Activated T-cell treated with anti-CD3 and anti-CD28 coated beads, Interleukin-2, amount 50 U/mL, for 24 hours (primary cell): Measurements from ENCODE around the gene KCNH1.

Experiments
- DNase-seq: peaks from one replicate; pipeline ENCODE4 v3.0.0-alpha.2; 2020
- H3K27ac Mint-ChIP-seq: 2 replicates; pipeline ENCODE4 v1.8.0; 2020; ENCODE audit warnings: mild to moderate bottlenecking, mixed read lengths
- H3K27me3 Mint-ChIP-seq: 2 replicates; pipeline ENCODE4 v1.8.0; 2020; ENCODE audit warnings: mixed read lengths
- H3K36me3 Mint-ChIP-seq: 2 replicates; pipeline ENCODE4 v1.8.0; 2020; ENCODE audit warnings: low read depth, mixed read lengths
- H3K4me1 Mint-ChIP-seq: 2 replicates; pipeline ENCODE4 v1.8.0; 2020; ENCODE audit warnings: low read depth, mixed read lengths
- H3K4me3 Mint-ChIP-seq: 2 replicates; pipeline ENCODE4 v1.8.0; 2020; ENCODE audit warnings: mild to moderate bottlenecking, moderate library complexity, mixed read lengths
- H3K9me3 Mint-ChIP-seq: 2 replicates; pipeline ENCODE4 v1.8.0; 2020; ENCODE audit warnings: mixed read lengths

The KCNH1 gene

DNA sequence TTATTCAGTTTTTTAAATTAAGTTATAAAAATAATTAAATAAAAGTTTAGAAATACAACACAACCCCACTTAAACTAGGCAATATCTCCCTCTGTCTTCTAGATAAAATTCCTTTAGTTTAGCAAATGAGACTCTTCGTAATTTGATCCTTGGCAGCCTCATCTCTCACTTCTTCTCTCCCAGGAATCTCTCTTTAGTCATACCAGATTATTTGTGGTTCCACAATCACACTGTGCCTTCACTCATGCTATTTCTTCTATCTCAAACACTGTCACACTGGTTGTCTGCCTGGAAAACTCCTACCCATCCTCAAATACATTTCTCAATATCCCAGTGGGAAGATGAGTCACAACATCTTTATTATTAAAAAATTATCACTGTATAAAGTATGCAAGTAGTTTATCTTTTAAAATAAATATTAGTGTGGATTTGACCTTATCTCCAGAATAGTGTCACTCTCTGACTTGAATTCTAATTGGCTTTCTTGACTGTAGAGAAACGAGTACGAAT is 195.5 kb downstream of the KCNH1 start:
- Mint-ChIP-seq H3K4me3 (no peak overlapping the region), H3K9me3 (no peaks in the 10 kb centered on the region), H3K27me3 (no peaks in the 10 kb centered on the region), H3K27ac (no peak overlapping the region), H3K36me3 (no peaks in the 10 kb centered on the region), H3K4me1 (no peaks in the 10 kb centered on the region)
- DNase-seq: no peak

DNA sequence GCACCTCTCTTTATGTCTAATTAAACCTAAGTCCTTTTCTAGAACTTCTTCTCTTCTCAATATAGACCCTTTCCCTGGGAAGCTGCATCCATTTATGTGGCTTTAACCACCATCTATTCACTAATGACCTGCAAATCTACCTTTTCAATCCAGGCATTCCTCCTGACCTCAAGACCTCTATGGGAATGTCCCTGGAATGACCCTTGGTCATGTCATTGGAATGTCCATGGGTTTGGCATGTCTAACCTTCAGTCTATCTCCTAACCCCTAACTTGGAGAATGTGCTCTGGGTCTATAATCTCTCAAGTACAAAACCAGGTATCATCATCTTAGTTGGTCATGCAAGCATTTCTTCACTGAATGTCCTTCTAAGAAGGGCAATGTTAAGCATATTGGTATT is 196.1 kb downstream of the KCNH1 start:
- H3K4me3 Mint-ChIP-seq: no peak overlapping the region
- DNase-seq: no peak
- no peaks in the 10 kb centered on the region for H3K36me3 Mint-ChIP-seq
- H3K4me1 Mint-ChIP-seq: no peaks in the 10 kb centered on the region
- no peak overlapping the region for H3K27ac Mint-ChIP-seq
- no peaks in the 10 kb centered on the region for H3K27me3 Mint-ChIP-seq
- H3K9me3 Mint-ChIP-seq: no peaks in the 10 kb centered on the region

DNA sequence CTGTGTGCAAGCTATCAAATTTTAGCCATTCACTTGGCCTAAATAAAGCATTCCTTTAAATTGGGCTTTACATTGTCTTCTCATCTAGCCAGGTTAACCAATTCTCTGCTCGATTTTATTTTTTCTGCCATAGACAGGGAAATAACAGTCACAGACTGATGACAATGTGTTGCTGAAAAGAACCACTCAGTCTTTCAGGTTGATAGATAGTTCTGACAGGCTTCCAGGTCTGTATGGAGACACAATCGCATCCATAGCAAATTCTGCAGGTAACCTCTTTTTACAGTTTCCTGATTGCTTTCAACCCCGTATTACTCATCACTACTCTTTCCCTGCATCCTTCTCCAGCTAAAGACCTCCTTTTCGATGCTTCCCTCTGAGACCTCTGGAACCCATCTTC is 198.0 kb downstream of the KCNH1 start:
- Mint-ChIP-seq H3K4me1 (no peaks in the 10 kb centered on the region), H3K27me3 (no peaks in the 10 kb centered on the region), H3K27ac (no peak overlapping the region), H3K4me3 (no peak overlapping the region), H3K9me3 (no peaks in the 10 kb centered on the region), H3K36me3 (no peaks in the 10 kb centered on the region)
- no peak for DNase-seq

DNA sequence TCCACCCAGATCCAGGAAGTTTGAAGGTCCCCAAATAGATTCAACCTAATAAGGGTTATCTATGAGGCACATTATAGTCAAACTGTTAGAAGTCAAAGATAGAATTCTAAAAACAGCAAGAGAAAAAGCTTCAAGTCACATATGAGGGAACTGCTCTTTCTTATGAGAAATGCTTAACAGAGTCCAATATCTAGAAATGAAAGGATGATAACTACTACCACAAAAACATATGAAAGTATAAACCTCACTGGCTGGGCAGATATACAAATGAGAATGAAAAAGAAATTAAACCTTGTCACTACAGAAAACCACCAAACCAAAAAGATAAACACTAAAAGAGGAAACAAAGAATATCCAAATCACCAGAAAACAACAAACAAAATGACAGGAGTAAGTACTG is 201.8 kb downstream of the KCNH1 start:
- no peaks in the 10 kb centered on the region for H3K4me1 Mint-ChIP-seq

DNA sequence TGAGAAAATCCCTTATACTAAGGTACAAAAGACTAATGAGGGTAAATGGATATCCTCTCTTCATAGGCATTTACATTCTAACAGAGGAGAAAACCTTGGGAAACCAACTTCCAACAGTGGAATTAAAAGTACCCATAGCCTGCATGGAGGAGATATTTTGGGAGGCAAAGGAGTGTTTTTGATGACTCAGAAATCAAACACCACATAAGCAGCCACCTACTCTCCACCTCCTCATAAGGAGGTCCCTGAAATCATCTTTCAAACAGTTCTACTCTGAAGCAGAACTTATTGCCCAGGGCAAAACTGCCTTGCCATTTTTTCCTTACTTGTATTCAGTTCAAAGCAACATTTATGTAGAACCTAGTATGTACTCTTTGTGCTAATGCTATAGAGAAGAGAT is 211.3 kb downstream of the KCNH1 start:
- H3K36me3 Mint-ChIP-seq: no peaks in the 10 kb centered on the region
- peaks cover 26% of the 10 kb centered on the region for H3K27me3 Mint-ChIP-seq
- no peak for DNase-seq
- H3K9me3 Mint-ChIP-seq: peaks cover 2% of the 10 kb centered on the region
- no peak overlapping the region for H3K27ac Mint-ChIP-seq
- no peaks in the 10 kb centered on the region for H3K4me1 Mint-ChIP-seq
- H3K4me3 Mint-ChIP-seq: no peak overlapping the region

More for the DNA sequence above, 201.8 kb downstream of the KCNH1 start:
- no peak overlapping the region for H3K4me3 Mint-ChIP-seq
- peaks cover 3% of the 10 kb centered on the region for H3K9me3 Mint-ChIP-seq
- no peaks in the 10 kb centered on the region for H3K36me3 Mint-ChIP-seq
- no peak overlapping the region for H3K27ac Mint-ChIP-seq
- peaks cover 6% of the 10 kb centered on the region for H3K27me3 Mint-ChIP-seq
- DNase-seq: no peak

DNA sequence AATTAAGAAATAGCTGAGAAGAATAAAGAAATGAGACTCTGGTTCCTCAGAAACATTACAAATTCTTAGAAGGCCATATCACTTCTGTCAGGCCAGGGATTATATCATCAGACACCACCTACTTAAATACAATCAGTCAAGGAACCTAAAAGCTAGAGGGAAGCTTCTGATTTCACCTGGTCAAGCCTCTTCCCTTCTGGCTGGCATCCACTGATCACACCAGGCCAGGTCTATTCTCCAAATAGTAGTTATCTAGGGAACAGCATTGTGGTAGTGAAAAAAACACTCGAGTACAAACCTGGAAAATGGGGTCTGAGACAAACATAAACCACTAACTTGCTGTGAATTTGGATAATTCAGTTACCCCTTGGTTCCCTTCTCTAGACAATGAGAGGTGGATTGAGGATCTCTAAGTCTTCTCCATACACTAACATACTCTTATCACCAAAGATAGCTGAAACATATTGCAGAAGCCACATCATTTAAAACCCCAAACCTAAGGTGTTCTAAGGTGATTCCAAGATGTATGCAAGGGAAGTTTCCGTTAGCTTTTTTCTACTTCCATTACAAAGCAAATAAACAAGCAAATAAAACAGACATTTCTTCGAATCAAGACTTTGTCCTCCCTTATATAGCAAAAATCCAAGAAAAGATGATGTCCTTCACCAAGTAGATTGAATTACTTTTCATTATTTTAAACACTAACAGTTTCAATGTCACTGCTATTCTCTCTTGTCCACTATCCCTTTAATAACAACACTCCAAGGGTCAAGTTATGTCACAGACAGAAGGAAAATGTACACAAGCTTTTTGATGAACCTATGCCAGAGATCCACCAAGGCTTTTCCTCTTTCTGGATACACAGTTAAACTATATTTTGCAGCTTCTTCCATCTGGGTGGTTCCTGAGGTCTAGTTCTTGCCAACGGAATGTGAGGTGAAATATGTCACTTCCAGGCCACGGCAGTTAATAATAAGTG is 212.9 kb downstream of the KCNH1 start:
- no peaks in the 10 kb centered on the region for H3K4me1 Mint-ChIP-seq
- no peak overlapping the region for H3K4me3 Mint-ChIP-seq
- H3K27me3 Mint-ChIP-seq: peaks cover 12% of the 10 kb centered on the region
- no peak overlapping the region for H3K27ac Mint-ChIP-seq
- DNase-seq: no peak
- no peaks in the 10 kb centered on the region for H3K36me3 Mint-ChIP-seq
- no peaks in the 10 kb centered on the region for H3K9me3 Mint-ChIP-seq

DNA sequence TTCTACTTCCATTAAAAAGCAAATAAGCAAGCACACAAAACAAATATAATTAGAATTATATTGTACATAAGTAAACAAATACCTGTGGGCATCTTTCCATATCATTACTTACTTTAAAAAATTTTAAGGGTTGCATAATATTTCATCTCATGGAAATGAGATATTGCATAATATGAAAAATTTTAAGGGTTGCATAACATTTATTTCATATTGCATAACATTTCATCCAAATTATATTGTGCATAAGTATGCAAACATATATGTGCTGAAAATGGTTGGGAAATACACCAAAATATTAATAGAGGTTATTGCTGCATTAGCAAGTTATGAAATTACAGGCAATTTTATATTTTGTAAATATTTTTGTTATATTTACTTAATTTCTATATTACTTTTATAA is 213.7 kb downstream of the KCNH1 start:
- H3K27ac Mint-ChIP-seq: no peak overlapping the region
- no peaks in the 10 kb centered on the region for H3K9me3 Mint-ChIP-seq
- no peaks in the 10 kb centered on the region for H3K4me1 Mint-ChIP-seq
- DNase-seq: no peak
- no peak overlapping the region for H3K4me3 Mint-ChIP-seq
- peaks cover 12% of the 10 kb centered on the region for H3K27me3 Mint-ChIP-seq
- H3K36me3 Mint-ChIP-seq: no peaks in the 10 kb centered on the region

DNA sequence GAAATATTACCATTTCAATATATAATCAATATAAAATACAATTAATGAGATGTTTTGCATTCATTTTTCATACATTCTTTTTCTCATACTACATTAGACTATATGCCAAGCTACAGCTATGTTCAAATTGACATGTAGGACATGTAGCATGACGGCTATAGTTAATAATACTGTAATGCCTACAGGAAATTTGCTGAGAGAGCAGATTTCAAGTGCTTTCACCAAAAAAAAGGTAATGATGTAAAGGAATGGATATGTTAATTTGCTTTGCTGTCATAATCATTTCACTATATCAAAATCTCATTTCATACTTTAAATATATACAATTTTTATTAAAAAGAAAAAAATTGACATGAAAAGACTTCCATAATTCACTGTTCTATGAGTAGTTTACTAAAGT is 215.1 kb downstream of the KCNH1 start:
- Mint-ChIP-seq H3K4me1 (no peaks in the 10 kb centered on the region), H3K9me3 (no peaks in the 10 kb centered on the region), H3K36me3 (no peaks in the 10 kb centered on the region), H3K27me3 (peaks cover 6% of the 10 kb centered on the region), H3K27ac (no peak overlapping the region), H3K4me3 (no peak overlapping the region)
- DNase-seq: no peak

DNA sequence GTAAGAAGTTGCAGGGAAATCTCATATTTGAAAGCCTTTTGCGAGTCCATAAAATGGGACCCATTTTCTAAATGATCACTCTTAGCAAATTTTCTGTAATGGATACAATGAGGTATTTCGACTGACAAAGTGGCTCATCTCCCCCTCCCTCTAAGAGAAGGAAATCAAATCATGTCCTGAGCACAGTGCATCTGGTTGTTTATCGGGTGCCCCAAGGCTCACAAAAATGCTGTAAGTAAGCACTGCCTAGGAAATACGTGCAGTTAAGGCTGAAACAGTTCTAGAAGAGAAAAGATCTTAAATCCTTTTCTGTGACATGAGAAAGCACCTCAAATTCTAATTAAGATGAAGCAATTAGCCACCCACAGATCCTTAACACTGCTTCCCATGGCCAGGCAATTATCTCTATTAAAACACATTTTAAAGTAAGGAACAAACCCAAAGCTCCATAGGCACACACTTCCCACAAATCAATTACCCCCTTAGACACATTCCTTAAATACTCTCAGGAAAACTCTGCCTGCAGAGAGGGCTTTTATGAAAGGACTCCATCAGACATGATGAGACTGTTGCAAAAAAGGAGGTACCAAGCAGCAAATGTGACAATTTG is 216.3 kb downstream of the KCNH1 start:
- H3K9me3 Mint-ChIP-seq: no peaks in the 10 kb centered on the region
- DNase-seq: no peak
- no peaks in the 10 kb centered on the region for H3K36me3 Mint-ChIP-seq
- no peak overlapping the region for H3K4me3 Mint-ChIP-seq
- no peak overlapping the region for H3K27ac Mint-ChIP-seq
- peaks cover 6% of the 10 kb centered on the region for H3K27me3 Mint-ChIP-seq
- H3K4me1 Mint-ChIP-seq: no peaks in the 10 kb centered on the region

DNA sequence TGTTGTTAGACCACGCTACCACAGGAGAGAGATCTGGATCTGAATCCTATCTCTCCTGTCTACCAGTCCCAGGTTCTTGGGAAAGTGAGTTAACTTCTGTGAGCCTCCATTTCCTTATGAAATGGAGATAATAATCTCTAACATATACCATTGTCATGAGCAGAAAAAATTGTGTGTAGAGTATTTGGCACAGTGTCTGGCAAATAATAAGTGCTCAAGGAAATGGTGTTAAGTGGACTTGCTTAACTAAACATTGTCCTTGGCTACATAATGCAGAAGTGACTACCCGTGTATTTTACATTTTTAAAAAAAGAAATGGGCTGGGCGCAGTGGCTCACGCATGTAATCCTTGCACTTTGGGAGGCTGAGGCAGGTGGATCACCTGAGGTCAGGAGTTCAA is 217.4 kb downstream of the KCNH1 start:
- H3K9me3 Mint-ChIP-seq: no peaks in the 10 kb centered on the region
- no peak overlapping the region for H3K4me3 Mint-ChIP-seq
- H3K27me3 Mint-ChIP-seq: peaks cover 6% of the 10 kb centered on the region
- no peaks in the 10 kb centered on the region for H3K36me3 Mint-ChIP-seq
- no peak overlapping the region for H3K27ac Mint-ChIP-seq
- H3K4me1 Mint-ChIP-seq: no peaks in the 10 kb centered on the region
- no peak for DNase-seq

DNA sequence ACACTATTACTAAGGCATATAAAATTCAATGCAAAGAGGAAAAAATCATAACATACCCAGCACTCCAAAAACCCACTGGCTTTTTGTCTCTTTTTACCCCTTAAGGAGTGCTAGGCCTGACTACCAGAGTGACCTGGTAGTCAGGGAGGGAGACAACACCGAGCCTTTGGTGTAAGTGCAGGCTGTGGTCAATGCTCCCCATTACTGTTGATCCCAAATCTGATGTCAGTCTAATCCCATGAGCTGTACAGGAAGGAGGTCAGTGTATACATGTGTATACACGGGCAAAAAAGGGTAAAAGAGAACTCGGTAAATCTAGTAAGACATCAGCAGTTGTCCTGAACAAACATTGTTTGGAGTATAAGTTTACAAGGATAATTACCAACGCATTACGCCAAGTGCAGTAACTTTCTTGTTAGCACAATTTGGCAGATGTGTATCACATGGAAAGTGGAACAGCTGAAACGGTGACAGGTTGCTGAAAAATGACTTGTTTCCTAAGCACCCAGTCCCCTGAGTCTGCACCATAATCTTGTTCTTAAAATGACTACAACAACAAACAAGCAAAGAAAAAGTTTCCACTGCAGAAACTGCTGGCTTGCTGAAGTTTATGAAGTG is 217.9 kb downstream of the KCNH1 start:
- Mint-ChIP-seq H3K4me1 (no peaks in the 10 kb centered on the region), H3K27me3 (peaks cover 6% of the 10 kb centered on the region), H3K36me3 (no peaks in the 10 kb centered on the region), H3K4me3 (no peak overlapping the region), H3K27ac (no peak overlapping the region), H3K9me3 (no peaks in the 10 kb centered on the region)
- no peak for DNase-seq

DNA sequence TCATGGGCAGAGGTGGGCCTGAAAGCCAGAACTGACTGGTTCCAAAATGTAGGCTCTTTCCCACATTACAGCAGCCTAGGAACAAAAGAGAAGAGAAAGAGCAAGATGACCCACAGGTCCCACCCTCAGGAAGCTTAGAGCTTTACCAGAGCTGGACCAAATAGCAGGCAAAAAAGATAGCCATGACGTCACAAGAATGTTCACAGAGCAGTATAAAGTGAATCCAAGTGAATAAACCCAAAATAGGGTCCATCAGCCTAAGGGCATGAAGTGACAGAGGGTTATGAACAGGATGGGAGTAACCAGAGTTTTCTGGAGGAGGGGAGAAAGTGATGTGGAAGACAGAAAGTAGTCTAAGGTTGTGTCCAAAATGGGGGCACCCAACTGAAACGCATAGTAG is 221.2 kb downstream of the KCNH1 start:
- peaks cover 4% of the 10 kb centered on the region for H3K27me3 Mint-ChIP-seq
- no peaks in the 10 kb centered on the region for H3K36me3 Mint-ChIP-seq
- H3K9me3 Mint-ChIP-seq: no peaks in the 10 kb centered on the region
- no peak overlapping the region for H3K27ac Mint-ChIP-seq
- no peak overlapping the region for H3K4me3 Mint-ChIP-seq
- no peak for DNase-seq
- no peaks in the 10 kb centered on the region for H3K4me1 Mint-ChIP-seq

DNA sequence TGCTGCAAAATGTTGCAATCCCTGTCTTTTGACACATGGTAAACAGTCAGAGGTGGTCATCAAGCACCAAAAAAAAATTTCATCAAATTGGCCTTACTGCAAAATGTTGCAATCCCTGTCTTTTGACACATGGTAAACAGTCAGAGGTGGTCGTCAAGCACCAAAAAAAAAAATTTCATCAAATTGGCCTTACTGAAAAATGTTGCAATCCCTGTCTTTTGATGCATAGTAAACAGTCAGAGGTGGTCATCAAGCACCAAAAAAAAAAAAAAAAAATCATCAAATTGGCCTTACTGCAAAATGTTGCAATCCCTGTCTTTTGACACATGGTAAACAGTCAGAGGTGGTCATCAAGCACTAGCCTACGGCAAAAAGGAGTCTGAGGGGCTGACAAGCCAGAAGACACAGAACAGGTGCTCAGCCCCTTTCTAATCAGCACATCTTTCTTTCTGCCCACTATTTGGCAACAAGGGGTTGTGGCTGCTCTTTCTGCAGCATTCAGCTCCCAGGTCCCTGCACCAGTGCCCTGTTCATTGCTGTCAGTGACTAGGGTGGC is 223.8 kb downstream of the KCNH1 start:
- Mint-ChIP-seq H3K36me3 (no peaks in the 10 kb centered on the region), H3K9me3 (no peaks in the 10 kb centered on the region), H3K27ac (no peak overlapping the region), H3K27me3 (peaks cover 17% of the 10 kb centered on the region), H3K4me1 (no peaks in the 10 kb centered on the region), H3K4me3 (no peak overlapping the region)
- DNase-seq: no peak

DNA sequence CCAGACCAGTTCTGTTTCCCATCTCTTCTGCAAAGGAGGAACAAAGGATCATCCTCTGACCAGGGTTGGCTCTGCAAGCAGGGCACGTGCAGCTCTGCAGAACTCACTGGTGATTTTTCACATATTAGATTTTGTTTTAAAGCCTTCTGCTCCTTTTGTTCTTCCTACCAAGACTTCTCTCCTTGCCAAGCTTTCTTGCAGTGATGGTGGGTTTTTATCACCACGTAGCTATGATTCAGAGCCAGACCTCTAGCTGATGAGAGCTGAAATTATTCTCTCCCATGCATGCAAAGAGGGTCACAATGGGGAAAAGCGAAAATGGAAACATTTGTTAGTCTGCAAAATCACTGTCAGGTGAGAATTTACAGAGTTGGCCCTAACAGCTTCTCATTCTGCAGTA is 225.2 kb downstream of the KCNH1 start:
- DNase-seq: no peak
- peaks cover 17% of the 10 kb centered on the region for H3K27me3 Mint-ChIP-seq
- no peaks in the 10 kb centered on the region for H3K4me1 Mint-ChIP-seq
- H3K36me3 Mint-ChIP-seq: no peaks in the 10 kb centered on the region
- H3K9me3 Mint-ChIP-seq: no peaks in the 10 kb centered on the region
- H3K4me3 Mint-ChIP-seq: no peak overlapping the region
- no peak overlapping the region for H3K27ac Mint-ChIP-seq
